ENCODE data around the gene ZNF700. TPM values are rescaled to one million over a fixed set of nuclear protein-coding genes. Genes with fewer than 3 reads are reported as not detected.
"Not testable (repeated sequence)": the region's sequence is repeated elsewhere in the genome, so short reads cannot be mapped to it uniquely, and the experiment has no call there.

Gene ZNF700
- polyA plus RNA-seq (2013, experiment 1 of 2): 3.5 TPM
- polyA plus RNA-seq (2013, experiment 2 of 2): 3.5 TPM

DNA sequence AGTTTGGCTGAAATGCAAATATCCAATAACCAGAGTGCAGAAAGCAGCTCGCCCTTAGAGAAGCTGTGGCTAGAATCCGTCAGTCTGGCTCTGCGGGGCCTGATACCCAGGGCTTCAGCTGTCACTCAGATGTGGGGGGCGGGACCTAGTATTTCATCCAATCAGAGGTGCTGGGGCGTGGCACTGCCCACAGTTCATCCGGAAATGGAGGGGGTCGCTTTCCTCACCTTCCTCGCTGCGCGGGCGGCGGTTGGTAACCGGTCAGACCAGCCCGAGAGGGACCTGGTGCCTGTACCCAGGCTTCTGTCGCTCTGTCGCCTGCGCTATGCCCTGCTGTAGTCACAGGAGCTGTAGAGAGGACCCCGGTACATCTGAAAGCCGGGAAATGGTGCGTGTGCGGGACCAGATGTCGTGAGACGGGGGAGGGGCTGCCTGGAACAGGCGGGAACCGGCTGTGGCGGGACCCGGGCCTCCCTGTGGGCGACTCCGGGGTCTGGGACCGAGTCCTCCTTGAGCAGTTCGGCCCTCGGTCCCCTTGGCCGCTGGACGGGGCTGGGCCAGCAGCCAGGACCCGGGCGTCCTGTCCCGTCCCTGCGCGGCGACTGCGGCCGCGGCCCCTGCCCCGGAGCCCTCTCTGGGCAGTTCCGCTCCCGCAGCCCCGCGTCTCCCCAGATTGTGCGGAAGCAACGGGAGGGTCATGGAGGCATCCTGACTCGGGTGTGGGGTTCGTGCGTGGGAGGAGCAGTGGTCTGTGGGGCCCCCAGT is at the start of gene ZNF700:
Gene ZNF700 (plus strand): TSS at position 222 of the 765 bp plus-strand sequence. CDS start 104 bp downstream, at position 326.
- no peak within 1 kb of the TSS for H3K23ac ChIP-seq (ENCODE audit: low read length)
- peak; percentile 97 for DNase-seq
- H4K8ac ChIP-seq (ENCODE audit: low read depth, low read length): no peak within 1 kb of the TSS
- H2BK120ac ChIP-seq (ENCODE audit: low read depth, low read length): no peak within 1 kb of the TSS
- no CpG with 5 or more reads among the region's 53 CpGs for WGBS (ENCODE audit: extremely low coverage, insufficient coverage, low lambda C conversion rate)
- H2BK5ac ChIP-seq (ENCODE audit: low read length): peak within 1 kb of the TSS; percentile 86
- H4K5ac ChIP-seq (ENCODE audit: low read length): no peak within 1 kb of the TSS
- H2AK5ac ChIP-seq (ENCODE audit: low read length): no peak within 1 kb of the TSS
- H3K27me3 ChIP-seq (ENCODE audit: insufficient read depth, low read length, poor library complexity): peaks cover under 1% of the 10 kb centered on the region
- no peak within 1 kb of the TSS for H2BK15ac ChIP-seq (replicated peaks; ENCODE audit: low read depth)
- H3K36me3 ChIP-seq (ENCODE audit: control insufficient read depth, insufficient read depth, low read length): no peaks in the 10 kb centered on the region
- peak within 1 kb of the TSS; percentile 64 for H3K4me2 ChIP-seq (ENCODE audit: low read length)
- no peaks in the 10 kb centered on the region for H3K4me1 ChIP-seq (ENCODE audit: control insufficient read depth, low read depth, low read length)
- H3K79me1 ChIP-seq (ENCODE audit: low read length): peaks cover 4% of the 10 kb centered on the region
- H3K79me2 ChIP-seq (ENCODE audit: control insufficient read depth, insufficient read depth, low read length): no peaks in the 10 kb centered on the region
- H3K18ac ChIP-seq (ENCODE audit: low read length): peak within 1 kb of the TSS; percentile 25
- H3K27ac ChIP-seq (ENCODE audit: low read depth, low read length): peak within 1 kb of the TSS; percentile 74
- no peak within 1 kb of the TSS for H3K4ac ChIP-seq (ENCODE audit: low read depth, low read length)
- peak within 1 kb of the TSS; percentile 98 for H3K9ac ChIP-seq (ENCODE audit: low read length)
- H3K56ac ChIP-seq (ENCODE audit: low read length): peak within 1 kb of the TSS; percentile 97
- H3K4me3 ChIP-seq (ENCODE audit: low read length): peak within 1 kb of the TSS; percentile 84

- H4K8ac ChIP-seq (ENCODE audit: low read depth, low read length); H2BK15ac ChIP-seq (replicated peaks; ENCODE audit: low read depth); H3K27ac ChIP-seq (ENCODE audit: low read depth, low read length); H3K4ac ChIP-seq (ENCODE audit: low read depth, low read length); H3K9ac ChIP-seq (ENCODE audit: low read length); H3K4me2 ChIP-seq (ENCODE audit: low read length); H3K27me3 ChIP-seq (ENCODE audit: insufficient read depth, low read length, poor library complexity); H3K79me1 ChIP-seq (ENCODE audit: low read length); H3K36me3 ChIP-seq (ENCODE audit: control insufficient read depth, insufficient read depth, low read length); H3K18ac ChIP-seq (ENCODE audit: low read length); H4K5ac ChIP-seq (ENCODE audit: low read length); H3K79me2 ChIP-seq (ENCODE audit: control insufficient read depth, insufficient read depth, low read length); H3K23ac ChIP-seq (ENCODE audit: low read length); H3K56ac ChIP-seq (ENCODE audit: low read length); H2BK5ac ChIP-seq (ENCODE audit: low read length); H3K4me1 ChIP-seq (ENCODE audit: control insufficient read depth, low read depth, low read length); H2AK5ac ChIP-seq (ENCODE audit: low read length); H3K4me3 ChIP-seq (ENCODE audit: low read length); H2BK120ac ChIP-seq (ENCODE audit: low read depth, low read length): not testable (repeated sequence)
- DNase-seq: peak; percentile 47
- WGBS (ENCODE audit: extremely low coverage, insufficient coverage, low lambda C conversion rate): no CpG with 5 or more reads among the region's 16 CpGs
These were observed 45.1 kb upstream of the ZNF700 start for GRCh38 chr19:11879687-11880266.

DNA sequence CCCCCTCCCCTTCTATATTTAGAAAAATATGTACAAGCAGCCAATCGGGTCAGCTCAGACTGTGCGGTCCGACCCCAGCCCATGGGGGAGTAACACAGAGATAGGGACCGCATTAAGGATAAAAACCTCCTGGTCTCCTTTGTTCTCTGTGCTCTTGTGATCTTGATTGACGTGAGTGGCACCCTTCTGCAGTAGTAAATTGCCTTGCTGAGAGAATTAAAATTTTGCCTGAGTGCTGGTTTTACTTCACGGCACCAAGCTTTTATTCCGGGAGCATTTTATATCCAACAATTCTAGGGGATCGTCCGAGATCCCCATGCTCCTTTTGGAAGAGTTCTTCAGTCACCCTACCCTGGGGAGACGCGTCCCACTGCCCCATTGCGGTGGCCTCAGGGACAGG is 44.3 kb upstream of the ZNF700 start:
- no peaks in the 10 kb centered on the region for H3K27me3 ChIP-seq (ENCODE audit: insufficient read depth, low read length, poor library complexity)
- no peak overlapping the region for H3K23ac ChIP-seq (ENCODE audit: low read length)
- H3K4me3 ChIP-seq (ENCODE audit: low read length): no peak overlapping the region
- H2BK5ac ChIP-seq (ENCODE audit: low read length): no peak overlapping the region
- H4K5ac ChIP-seq (ENCODE audit: low read length): no peak overlapping the region
- DNase-seq: no peak
- H3K4me2 ChIP-seq (ENCODE audit: low read length): no peak overlapping the region
- no peak overlapping the region for H3K56ac ChIP-seq (ENCODE audit: low read length)
- H3K36me3 ChIP-seq (ENCODE audit: control insufficient read depth, insufficient read depth, low read length): no peaks in the 10 kb centered on the region
- no peak overlapping the region for H3K18ac ChIP-seq (ENCODE audit: low read length)
- no peak overlapping the region for H4K8ac ChIP-seq (ENCODE audit: low read depth, low read length)
- no peak overlapping the region for H2AK5ac ChIP-seq (ENCODE audit: low read length)
- no peak overlapping the region for H2BK120ac ChIP-seq (ENCODE audit: low read depth, low read length)
- no peaks in the 10 kb centered on the region for H3K79me2 ChIP-seq (ENCODE audit: control insufficient read depth, insufficient read depth, low read length)
- no peak overlapping the region for H3K9ac ChIP-seq (ENCODE audit: low read length)
- H3K79me1 ChIP-seq (ENCODE audit: low read length): no peaks in the 10 kb centered on the region
- H3K4ac ChIP-seq (ENCODE audit: low read depth, low read length): no peak overlapping the region
- no peaks in the 10 kb centered on the region for H3K4me1 ChIP-seq (ENCODE audit: control insufficient read depth, low read depth, low read length)
- no peak overlapping the region for H3K27ac ChIP-seq (ENCODE audit: low read depth, low read length)
- no CpG with 5 or more reads among the region's 12 CpGs for WGBS (ENCODE audit: extremely low coverage, insufficient coverage, low lambda C conversion rate)
- H2BK15ac ChIP-seq (replicated peaks; ENCODE audit: low read depth): no peak overlapping the region

DNA sequence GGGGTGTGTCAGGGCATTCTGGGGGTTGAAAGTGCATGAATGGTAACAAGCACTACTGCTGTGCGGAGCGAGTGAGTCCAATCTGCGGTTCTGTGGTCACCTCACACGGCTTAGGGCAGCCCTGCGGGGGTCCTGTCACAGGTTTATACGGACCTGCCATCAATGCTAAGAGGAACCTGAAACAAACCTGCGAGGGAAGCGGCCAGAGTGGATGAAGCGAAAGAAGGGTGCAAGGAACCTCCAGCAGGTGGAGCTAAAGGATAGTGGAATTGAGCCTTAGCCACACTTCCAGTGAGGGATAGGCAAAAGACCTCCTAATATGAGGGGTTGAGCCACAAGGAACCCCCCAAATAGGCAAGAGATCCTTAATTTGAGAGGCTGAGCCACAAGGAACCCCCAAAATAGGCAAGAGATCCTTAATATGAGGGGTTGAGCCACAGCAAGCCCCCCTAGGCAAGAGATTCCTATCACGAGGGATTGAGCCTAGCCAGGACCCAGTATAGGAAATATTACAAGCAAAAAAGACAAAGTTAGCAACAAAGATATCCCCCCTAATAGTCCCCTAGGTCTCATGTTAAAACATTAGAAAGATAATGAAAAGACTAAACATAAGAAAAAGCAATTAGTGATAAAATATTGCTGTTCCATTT is 43.6 kb upstream of the ZNF700 start:
- no peak overlapping the region for H2AK5ac ChIP-seq (ENCODE audit: low read length)
- H3K27me3 ChIP-seq (ENCODE audit: insufficient read depth, low read length, poor library complexity): no peaks in the 10 kb centered on the region
- H3K56ac ChIP-seq (ENCODE audit: low read length): no peak overlapping the region
- no peak overlapping the region for H3K4me2 ChIP-seq (ENCODE audit: low read length)
- H3K4ac ChIP-seq (ENCODE audit: low read depth, low read length): no peak overlapping the region
- no peak overlapping the region for H3K9ac ChIP-seq (ENCODE audit: low read length)
- no peak overlapping the region for H3K23ac ChIP-seq (ENCODE audit: low read length)
- no peak overlapping the region for H2BK5ac ChIP-seq (ENCODE audit: low read length)
- H2BK15ac ChIP-seq (replicated peaks; ENCODE audit: low read depth): no peak overlapping the region
- no peak overlapping the region for H3K4me3 ChIP-seq (ENCODE audit: low read length)
- DNase-seq: peak; percentile 77
- no peak overlapping the region for H4K5ac ChIP-seq (ENCODE audit: low read length)
- WGBS (ENCODE audit: extremely low coverage, insufficient coverage, low lambda C conversion rate): no CpG with 5 or more reads among the region's 10 CpGs
- no peak overlapping the region for H2BK120ac ChIP-seq (ENCODE audit: low read depth, low read length)
- no peak overlapping the region for H3K27ac ChIP-seq (ENCODE audit: low read depth, low read length)
- no peaks in the 10 kb centered on the region for H3K79me1 ChIP-seq (ENCODE audit: low read length)
- H4K8ac ChIP-seq (ENCODE audit: low read depth, low read length): no peak overlapping the region
- H3K36me3 ChIP-seq (ENCODE audit: control insufficient read depth, insufficient read depth, low read length): no peaks in the 10 kb centered on the region
- H3K79me2 ChIP-seq (ENCODE audit: control insufficient read depth, insufficient read depth, low read length): no peaks in the 10 kb centered on the region
- no peak overlapping the region for H3K18ac ChIP-seq (ENCODE audit: low read length)
- no peaks in the 10 kb centered on the region for H3K4me1 ChIP-seq (ENCODE audit: control insufficient read depth, low read depth, low read length)

GRCh38 chr19:11882606-11883005 is 42.3 kb upstream of the ZNF700 start:
- Histone ChIP-seq H3K4me2 (ENCODE audit: low read length) (no peak overlapping the region), H2BK120ac (ENCODE audit: low read depth, low read length) (no peak overlapping the region), H3K27ac (ENCODE audit: low read depth, low read length) (no peak overlapping the region), H2BK15ac (replicated peaks; ENCODE audit: low read depth) (no peak overlapping the region), H2AK5ac (ENCODE audit: low read length) (no peak overlapping the region), H2BK5ac (ENCODE audit: low read length) (no peak overlapping the region), H3K56ac (ENCODE audit: low read length) (no peak overlapping the region), H3K36me3 (ENCODE audit: control insufficient read depth, insufficient read depth, low read length) (no peaks in the 10 kb centered on the region), H3K27me3 (ENCODE audit: insufficient read depth, low read length, poor library complexity) (no peaks in the 10 kb centered on the region), H3K4me3 (ENCODE audit: low read length) (no peak overlapping the region), H3K79me2 (ENCODE audit: control insufficient read depth, insufficient read depth, low read length) (no peaks in the 10 kb centered on the region), H3K23ac (ENCODE audit: low read length) (no peak overlapping the region), H3K4me1 (ENCODE audit: control insufficient read depth, low read depth, low read length) (peaks cover 4% of the 10 kb centered on the region), H4K5ac (ENCODE audit: low read length) (no peak overlapping the region), H3K4ac (ENCODE audit: low read depth, low read length) (no peak overlapping the region), H3K79me1 (ENCODE audit: low read length) (no peaks in the 10 kb centered on the region), H3K18ac (ENCODE audit: low read length) (no peak overlapping the region), H4K8ac (ENCODE audit: low read depth, low read length) (no peak overlapping the region), H3K9ac (ENCODE audit: low read length) (no peak overlapping the region)
- no CpG with 5 or more reads among the region's 2 CpGs for WGBS (ENCODE audit: extremely low coverage, insufficient coverage, low lambda C conversion rate)
- DNase-seq: no peak
